Activated CD8-positive, alpha-beta memory T cell treated with anti-CD3 and anti-CD28 coated beads for 24 hours (primary cell): ENCODE data around the gene ERV3-1.
"Not testable (repeated sequence)": the region's sequence is repeated elsewhere in the genome, so short reads cannot be mapped to it uniquely, and the experiment has no call there.

Experiments
- DNase-seq: peaks from one replicate; pipeline ENCODE4 v3.0.0-alpha.2; 2020

Gene ERV3-1

GRCh38 chr7:65006094-65006992, at the start of gene ERV3-1:
Gene ERV3-1, minus strand, starts transcription at chr7:65006687. Its CDS starts 13,661 bp downstream, at chr7:64993026.
- peak; percentile 92 for DNase-seq

- not testable (repeated sequence) for DNase-seq
These were observed 49.3 kb upstream of the ERV3-1 start for GRCh38 chr7:65055786-65056185.

- not testable (repeated sequence) for DNase-seq
These were observed 48.0 kb upstream of the ERV3-1 start for GRCh38 chr7:65054466-65054994.

GRCh38 chr7:65051654-65052053, 45.2 kb upstream of the ERV3-1 start:
- not testable (repeated sequence) for DNase-seq

GRCh38 chr7:65051139-65051538, 44.7 kb upstream of the ERV3-1 start:
- not testable (repeated sequence) for DNase-seq

GRCh38 chr7:65046329-65046728, 39.8 kb upstream of the ERV3-1 start:
- DNase-seq = not testable (repeated sequence)

GRCh38 chr7:65045589-65045988, 39.1 kb upstream of the ERV3-1 start:
- not testable (repeated sequence) for DNase-seq

GRCh38 chr7:65038767-65039166, 32.3 kb upstream of the ERV3-1 start:
- DNase-seq = peak; percentile 72

- DNase-seq = peak; percentile 96
These were observed 31.5 kb upstream of the ERV3-1 start for GRCh38 chr7:65037740-65038688.

GRCh38 chr7:65036526-65036925, 30.0 kb upstream of the ERV3-1 start:
- not testable (repeated sequence) for DNase-seq

GRCh38 chr7:65035469-65035868, 29.0 kb upstream of the ERV3-1 start:
- DNase-seq = not testable (repeated sequence)

GRCh38 chr7:65034120-65034782, 27.8 kb upstream of the ERV3-1 start:
- not testable (repeated sequence) for DNase-seq

- not testable (repeated sequence) for DNase-seq
These were observed 26.9 kb upstream of the ERV3-1 start for GRCh38 chr7:65033391-65033790.

GRCh38 chr7:65025023-65025422, 18.5 kb upstream of the ERV3-1 start:
- not testable (repeated sequence) for DNase-seq

GRCh38 chr7:65020978-65021377, 14.5 kb upstream of the ERV3-1 start:
- DNase-seq = not testable (repeated sequence)

GRCh38 chr7:65009881-65010280, 3.4 kb upstream of the ERV3-1 start:
- DNase-seq = not testable (repeated sequence)

GRCh38 chr7:65009394-65009793, 2.9 kb upstream of the ERV3-1 start:
- DNase-seq = not testable (repeated sequence)

GRCh38 chr7:65007036-65007435, 549 bp upstream of the ERV3-1 start:
- DNase-seq = not testable (repeated sequence)

- DNase-seq = no peak
These were observed 1.9 kb downstream of the ERV3-1 start for GRCh38 chr7:65004575-65004974.

- DNase-seq = no peak
These were observed 3.4 kb downstream of the ERV3-1 start for GRCh38 chr7:65002972-65003585.

GRCh38 chr7:65001291-65001814, 5.1 kb downstream of the ERV3-1 start:
- DNase-seq = no peak
